Trophoblast cell (in vitro differentiated cells and primary cell): ENCODE results near the gene CBFA2T3.
"Not testable (repeated sequence)": the region's sequence is repeated elsewhere in the genome, so short reads cannot be mapped to it uniquely, and the experiment has no call there.

Source experiments
- DNase-seq, 2 donors: peaks; one replicate each; pipeline ENCODE4 v3.0.0-alpha.2; 2016
- H2AFZ ChIP-seq: 2 replicates; pipeline ENCODE4 v1.6.1; 2013; ENCODE audit warnings: low read length, moderate library complexity, mild to moderate bottlenecking; ENCODE audit not compliant: insufficient read depth, poor library complexity
- H2AK5ac ChIP-seq: 2 replicates; pipeline ENCODE4 v1.6.1; 2013; ENCODE audit warnings: mild to moderate bottlenecking, low read length
- H2BK120ac ChIP-seq: 2 replicates; pipeline ENCODE4 v1.6.1; 2013; ENCODE audit warnings: low read length, mild to moderate bottlenecking, moderate library complexity; ENCODE audit not compliant: insufficient read depth, poor library complexity
- H2BK12ac ChIP-seq: 2 replicates; pipeline ENCODE4 v1.6.1; 2013; ENCODE audit warnings: mild to moderate bottlenecking, low read length, moderate library complexity
- H2BK5ac ChIP-seq: 2 replicates; pipeline ENCODE4 v1.6.1; 2013; ENCODE audit warnings: low read length, low read depth, moderate library complexity, mild to moderate bottlenecking; ENCODE audit not compliant: poor library complexity
- H3K14ac ChIP-seq: 2 replicates; pipeline ENCODE4 v1.6.1; 2013; ENCODE audit warnings: mild to moderate bottlenecking, low read length
- H3K18ac ChIP-seq: 2 replicates; pipeline ENCODE4 v1.6.1; 2013; ENCODE audit warnings: mild to moderate bottlenecking, low read length
- H3K23ac ChIP-seq: 2 replicates; pipeline ENCODE4 v1.6.1; 2013; ENCODE audit warnings: low read length
- H3K27ac ChIP-seq: 2 replicates; pipeline ENCODE4 v1.5.1; 2013; ENCODE audit warnings: low read depth, mild to moderate bottlenecking, inconsistent platforms, low read length, moderate library complexity
- H3K27me3 ChIP-seq: 2 replicates; pipeline ENCODE4 v1.6.1; 2013; ENCODE audit warnings: inconsistent platforms, mild to moderate bottlenecking, low read length, moderate library complexity; ENCODE audit not compliant: insufficient read depth
- H3K36me3 ChIP-seq, 2 experiments: 1 replicate in 1 of 2; 2 replicates in 1 of 2; pipeline ENCODE4 v1.6.1; 2013; ENCODE audit warnings: low read length in 2 of 2, mild to moderate bottlenecking in 2 of 2, moderate library complexity in 1 of 2; ENCODE audit not compliant: insufficient read depth in 2 of 2, control insufficient read depth in 1 of 2
- H3K4ac ChIP-seq: 2 replicates; pipeline ENCODE4 v1.6.1; 2013; ENCODE audit warnings: low read depth, mild to moderate bottlenecking, low read length, moderate library complexity
- H3K4me1 ChIP-seq, 2 experiments: 1 replicate in 1 of 2; 2 replicates in 1 of 2; pipeline ENCODE4 v1.6.1; 2013; ENCODE audit warnings: low read length in 2 of 2, mild to moderate bottlenecking in 2 of 2, moderate library complexity in 1 of 2; ENCODE audit not compliant: insufficient read depth in 2 of 2, control insufficient read depth in 1 of 2
- H3K4me2 ChIP-seq: 2 replicates; pipeline ENCODE4 v1.6.1; 2013; ENCODE audit warnings: inconsistent platforms, mild to moderate bottlenecking, low read length, moderate library complexity
- H3K4me3 ChIP-seq: 2 replicates; pipeline ENCODE4 v1.5.1; 2013; ENCODE audit warnings: mild to moderate bottlenecking, low read depth, low read length, inconsistent platforms
- H3K79me1 ChIP-seq: one replicate; pipeline ENCODE4 v1.6.1; 2013; ENCODE audit warnings: low read length
- H3K79me2 ChIP-seq: 2 replicates; pipeline ENCODE4 v1.6.1; 2013; ENCODE audit warnings: low read length, mild to moderate bottlenecking; ENCODE audit not compliant: control insufficient read depth, insufficient read depth, poor library complexity
- H3K9ac ChIP-seq: 2 replicates; pipeline ENCODE4 v1.6.1; 2013; ENCODE audit warnings: mild to moderate bottlenecking, low read length
- H3K9me3 ChIP-seq: 2 replicates; pipeline ENCODE4 v1.6.1; 2013; ENCODE audit warnings: low read depth, mild to moderate bottlenecking, control low read depth, inconsistent platforms, low read length; ENCODE audit not compliant: insufficient read depth
- H4K12ac ChIP-seq: 2 replicates; pipeline ENCODE4 v1.6.1; 2013; ENCODE audit warnings: low read depth, mild to moderate bottlenecking, low read length, moderate library complexity
- H4K8ac ChIP-seq: 2 replicates; pipeline ENCODE4 v1.6.1; 2013; ENCODE audit warnings: low read depth, mild to moderate bottlenecking, low read length, moderate library complexity
- H4K91ac ChIP-seq: one replicate; pipeline ENCODE4 v1.6.1; 2013; ENCODE audit warnings: low read depth, mild to moderate bottlenecking, low read length, moderate library complexity
- WGBS: extraction: QIAGEN DNeasy Blood & Tissue Kit; methylation state at CpG from one replicate; pipeline ENCODE4 v1.1.7; 2013; ENCODE audit warnings: missing lambda C conversion rate; ENCODE audit not compliant: insufficient read length, insufficient coverage; ENCODE audit errors: extremely low coverage; 5-methylcytosine and 5-hydroxymethylcytosine counted together

CBFA2T3 gene

GRCh38 chr16:88894681-88895300, 82.2 kb downstream of the CBFA2T3 start:
- Histone ChIP-seq H2BK12ac (no peak overlapping the region), H3K9me3 (peaks cover 10% of the 10 kb centered on the region), H3K36me3 (no peaks in the 10 kb centered on the region), H4K91ac (no peak overlapping the region), H2AK5ac (no peak overlapping the region), H3K79me1 (no peaks in the 10 kb centered on the region), H3K27me3 (no peaks in the 10 kb centered on the region), H3K27ac (no peak overlapping the region), H3K23ac (no peak overlapping the region), H4K8ac (no peak overlapping the region), H3K79me2 (no peaks in the 10 kb centered on the region), H3K4me2 (no peak overlapping the region), H3K4me1 (no peaks in the 10 kb centered on the region), H3K9ac (no peak overlapping the region), H2BK5ac (no peak overlapping the region), H3K4ac (no peak overlapping the region), H4K12ac (no peak overlapping the region), H2AFZ (no peak overlapping the region), H2BK120ac (no peak overlapping the region), H3K4me3 (peak overlapping the region; percentile 16), H3K14ac (no peak overlapping the region), H3K18ac (no peak overlapping the region)
- DNase-seq = no peak
- WGBS = no CpG with 5 or more reads among the region's 21 CpGs

- not testable (repeated sequence) for H3K4ac ChIP-seq, H3K23ac ChIP-seq, H3K79me2 ChIP-seq, H3K4me1 ChIP-seq, H2AFZ ChIP-seq, H3K79me1 ChIP-seq, H4K91ac ChIP-seq, H3K14ac ChIP-seq, H3K27ac ChIP-seq, H3K27me3 ChIP-seq, H3K36me3 ChIP-seq, DNase-seq, H3K4me3 ChIP-seq, H4K8ac ChIP-seq, H2AK5ac ChIP-seq, H3K9ac ChIP-seq, H2BK120ac ChIP-seq, H2BK5ac ChIP-seq, H3K18ac ChIP-seq, H4K12ac ChIP-seq, H2BK12ac ChIP-seq, H3K9me3 ChIP-seq, H3K4me2 ChIP-seq
- no CpG with 5 or more reads among the region's 6 CpGs for WGBS
Measured at GRCh38 chr16:88894266-88894665, 82.7 kb downstream of the CBFA2T3 start.

- Histone ChIP-seq H2AFZ (no peak overlapping the region), H4K8ac (no peak overlapping the region), H4K12ac (no peak overlapping the region), H3K18ac (no peak overlapping the region), H3K4me2 (no peak overlapping the region), H3K36me3 (no peaks in the 10 kb centered on the region), H3K4me3 (no peak overlapping the region), H3K27ac (no peak overlapping the region), H2BK120ac (no peak overlapping the region), H3K9me3 (peaks cover 12% of the 10 kb centered on the region), H3K4ac (no peak overlapping the region), H3K14ac (no peak overlapping the region), H3K27me3 (no peaks in the 10 kb centered on the region), H3K23ac (no peak overlapping the region), H3K4me1 (no peaks in the 10 kb centered on the region), H3K9ac (no peak overlapping the region), H3K79me1 (no peaks in the 10 kb centered on the region), H2AK5ac (no peak overlapping the region), H3K79me2 (no peaks in the 10 kb centered on the region), H2BK12ac (no peak overlapping the region), H2BK5ac (no peak overlapping the region), H4K91ac (no peak overlapping the region)
- DNase-seq = no peak
- no CpG with 5 or more reads among the region's 19 CpGs for WGBS
Measured at GRCh38 chr16:88893127-88893968, 83.7 kb downstream of the CBFA2T3 start.

GRCh38 chr16:88892065-88892464, 84.9 kb downstream of the CBFA2T3 start:
- no CpG with 5 or more reads among the region's 20 CpGs for WGBS

More at GRCh38 chr16:88892065-88892464, 84.9 kb downstream of the CBFA2T3 start:
- Histone ChIP-seq H2AFZ (no peak overlapping the region), H3K4me2 (no peak overlapping the region), H2BK12ac (no peak overlapping the region), H2BK5ac (no peak overlapping the region), H3K18ac (no peak overlapping the region), H2AK5ac (no peak overlapping the region), H3K27ac (no peak overlapping the region), H3K14ac (no peak overlapping the region), H3K4ac (no peak overlapping the region), H3K9ac (no peak overlapping the region), H3K4me1 (no peaks in the 10 kb centered on the region), H4K8ac (no peak overlapping the region), H4K12ac (no peak overlapping the region), H3K79me1 (no peaks in the 10 kb centered on the region), H3K27me3 (no peaks in the 10 kb centered on the region), H3K36me3 (no peaks in the 10 kb centered on the region), H3K79me2 (no peaks in the 10 kb centered on the region), H4K91ac (no peak overlapping the region), H3K23ac (no peak overlapping the region), H3K4me3 (no peak overlapping the region), H2BK120ac (no peak overlapping the region), H3K9me3 (peaks cover 12% of the 10 kb centered on the region)
- no peak for DNase-seq
